WI38 (cell line): ENCODE measurements around the gene TTBK1.

ENCODE experiments used
- H3K4me3 ChIP-seq: 2 replicates; pipeline ENCODE4 v1.5.1; 2011; ENCODE audit warnings: low read depth, mild to moderate bottlenecking, control low read depth, low read length
- TF ChIP-seq, protein P1 (sequence below): IDR thresholded peaks from 2 replicates; pipeline ENCODE4 v1.5.1; 2012; ENCODE audit warnings: low read depth, mild to moderate bottlenecking, control low read depth, low read length

Gene TTBK1

DNA sequence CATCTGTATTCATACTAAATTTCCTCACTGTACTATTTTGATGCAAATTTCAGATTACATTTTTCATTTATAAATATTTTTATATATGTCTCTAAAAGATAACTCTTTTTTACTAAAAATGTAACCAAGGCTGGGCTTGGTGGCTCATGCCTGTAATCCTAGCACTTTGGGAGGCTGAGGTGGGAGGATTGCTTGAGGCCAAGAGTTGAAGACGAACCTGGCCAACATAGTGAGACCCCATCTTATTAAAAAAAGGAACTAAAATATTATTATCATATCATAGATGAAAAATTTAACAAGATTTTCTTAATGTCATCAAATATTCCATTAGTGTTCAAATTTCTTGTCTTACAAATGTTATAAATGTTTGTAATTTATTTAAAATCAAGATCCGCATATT lies 7.4 kb upstream of the TTBK1 start:
- no peak overlapping the region for H3K4me3 ChIP-seq
- TF ChIP-seq, protein P1, sequence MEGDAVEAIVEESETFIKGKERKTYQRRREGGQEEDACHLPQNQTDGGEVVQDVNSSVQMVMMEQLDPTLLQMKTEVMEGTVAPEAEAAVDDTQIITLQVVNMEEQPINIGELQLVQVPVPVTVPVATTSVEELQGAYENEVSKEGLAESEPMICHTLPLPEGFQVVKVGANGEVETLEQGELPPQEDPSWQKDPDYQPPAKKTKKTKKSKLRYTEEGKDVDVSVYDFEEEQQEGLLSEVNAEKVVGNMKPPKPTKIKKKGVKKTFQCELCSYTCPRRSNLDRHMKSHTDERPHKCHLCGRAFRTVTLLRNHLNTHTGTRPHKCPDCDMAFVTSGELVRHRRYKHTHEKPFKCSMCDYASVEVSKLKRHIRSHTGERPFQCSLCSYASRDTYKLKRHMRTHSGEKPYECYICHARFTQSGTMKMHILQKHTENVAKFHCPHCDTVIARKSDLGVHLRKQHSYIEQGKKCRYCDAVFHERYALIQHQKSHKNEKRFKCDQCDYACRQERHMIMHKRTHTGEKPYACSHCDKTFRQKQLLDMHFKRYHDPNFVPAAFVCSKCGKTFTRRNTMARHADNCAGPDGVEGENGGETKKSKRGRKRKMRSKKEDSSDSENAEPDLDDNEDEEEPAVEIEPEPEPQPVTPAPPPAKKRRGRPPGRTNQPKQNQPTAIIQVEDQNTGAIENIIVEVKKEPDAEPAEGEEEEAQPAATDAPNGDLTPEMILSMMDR = no peak

DNA sequence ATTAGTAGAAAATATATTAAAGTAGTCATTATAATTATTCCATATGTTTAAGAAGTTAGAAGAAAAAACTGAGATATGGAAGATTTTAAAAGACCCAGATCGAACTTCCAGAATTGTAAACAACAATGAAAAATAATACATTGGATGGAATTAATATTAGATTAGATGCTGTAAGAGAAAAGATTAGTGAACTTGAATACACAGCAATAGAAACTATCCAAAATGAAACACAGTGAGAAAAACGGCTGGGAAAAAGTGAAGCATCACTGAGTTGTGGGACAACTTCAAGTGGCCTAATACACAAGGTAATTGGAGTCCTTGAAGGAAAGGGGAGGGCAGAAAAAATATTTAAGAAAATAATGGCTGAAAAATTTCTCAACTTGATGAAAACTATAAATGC lies 4.2 kb upstream of the TTBK1 start:
- TF ChIP-seq, protein P1 = no peak
- H3K4me3 ChIP-seq = no peak overlapping the region

DNA sequence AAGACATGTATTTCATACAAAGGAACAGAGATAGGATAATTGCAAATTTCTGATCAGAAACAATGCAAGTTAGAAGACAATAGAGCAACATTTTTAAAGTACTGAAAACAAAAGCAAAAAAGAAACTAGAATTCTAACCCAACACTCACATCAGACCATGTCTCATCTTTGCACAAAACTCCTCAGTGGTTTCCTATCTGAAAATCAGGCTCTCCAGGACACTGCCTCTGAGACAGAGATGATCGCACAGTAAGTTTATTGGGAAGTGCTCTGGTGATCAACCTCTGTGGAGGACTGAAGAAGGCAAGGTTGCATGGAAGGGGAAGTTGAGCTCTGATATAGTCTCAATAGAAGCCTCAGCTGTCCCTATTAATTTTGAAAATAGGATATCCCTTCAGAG lies 2.3 kb upstream of the TTBK1 start:
- TF ChIP-seq, protein P1 = no peak
- H3K4me3 ChIP-seq = no peak overlapping the region

DNA sequence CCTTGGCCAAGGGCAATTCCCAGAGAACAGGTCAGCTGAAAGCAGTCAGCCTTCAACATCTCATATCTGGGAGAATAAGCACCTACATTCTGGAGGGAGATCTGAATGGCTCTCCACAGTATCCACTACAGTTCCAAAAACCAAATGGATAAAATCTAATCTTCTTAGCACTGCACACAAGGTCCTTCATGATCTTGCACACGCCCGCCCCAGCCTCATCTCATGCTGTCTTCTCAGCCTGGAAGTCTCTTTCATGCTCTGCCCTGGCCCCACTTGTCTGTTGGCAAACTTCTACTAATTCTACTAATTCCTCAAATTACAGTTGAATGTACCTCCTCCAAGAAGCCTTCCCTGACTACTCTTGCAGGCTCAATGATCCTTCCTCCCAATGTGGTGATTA lies 1.8 kb upstream of the TTBK1 start:
- TF ChIP-seq, protein P1 = no peak
- no peak overlapping the region for H3K4me3 ChIP-seq

DNA sequence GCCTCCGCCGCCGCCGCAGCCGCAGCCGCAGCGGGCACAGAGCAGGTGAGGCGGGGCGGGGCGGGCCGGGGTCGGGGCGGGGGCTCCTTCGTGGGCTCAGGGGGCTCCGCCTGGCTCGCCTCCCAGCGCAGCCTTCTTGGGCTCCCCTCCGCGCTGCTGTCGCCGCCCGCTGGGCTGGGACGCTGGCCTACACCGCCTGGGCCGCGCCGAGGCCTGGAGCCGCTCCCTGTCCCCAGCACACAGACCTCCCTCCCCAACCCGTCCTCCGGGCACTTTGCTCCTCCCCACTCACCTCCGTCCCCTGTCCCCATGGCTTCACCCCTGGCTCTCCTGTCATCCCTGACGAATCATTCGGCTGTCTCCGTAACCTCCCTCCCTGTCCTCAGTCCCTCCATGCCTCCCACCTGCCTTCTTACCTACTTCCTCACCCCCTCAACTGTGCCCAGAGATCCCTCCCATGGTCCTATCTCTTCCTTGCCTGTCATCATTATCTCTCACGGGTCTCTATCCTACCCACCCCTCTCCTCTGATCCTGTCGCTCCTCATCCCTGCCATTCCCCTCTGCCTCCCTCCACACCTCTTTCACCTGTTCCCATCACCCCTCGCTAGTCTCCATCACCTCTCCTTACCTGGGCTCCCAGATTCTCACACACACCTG lies 512 bp downstream of the TTBK1 start:
- H3K4me3 ChIP-seq = no peak overlapping the region
- TF ChIP-seq, protein P1 = no peak

DNA sequence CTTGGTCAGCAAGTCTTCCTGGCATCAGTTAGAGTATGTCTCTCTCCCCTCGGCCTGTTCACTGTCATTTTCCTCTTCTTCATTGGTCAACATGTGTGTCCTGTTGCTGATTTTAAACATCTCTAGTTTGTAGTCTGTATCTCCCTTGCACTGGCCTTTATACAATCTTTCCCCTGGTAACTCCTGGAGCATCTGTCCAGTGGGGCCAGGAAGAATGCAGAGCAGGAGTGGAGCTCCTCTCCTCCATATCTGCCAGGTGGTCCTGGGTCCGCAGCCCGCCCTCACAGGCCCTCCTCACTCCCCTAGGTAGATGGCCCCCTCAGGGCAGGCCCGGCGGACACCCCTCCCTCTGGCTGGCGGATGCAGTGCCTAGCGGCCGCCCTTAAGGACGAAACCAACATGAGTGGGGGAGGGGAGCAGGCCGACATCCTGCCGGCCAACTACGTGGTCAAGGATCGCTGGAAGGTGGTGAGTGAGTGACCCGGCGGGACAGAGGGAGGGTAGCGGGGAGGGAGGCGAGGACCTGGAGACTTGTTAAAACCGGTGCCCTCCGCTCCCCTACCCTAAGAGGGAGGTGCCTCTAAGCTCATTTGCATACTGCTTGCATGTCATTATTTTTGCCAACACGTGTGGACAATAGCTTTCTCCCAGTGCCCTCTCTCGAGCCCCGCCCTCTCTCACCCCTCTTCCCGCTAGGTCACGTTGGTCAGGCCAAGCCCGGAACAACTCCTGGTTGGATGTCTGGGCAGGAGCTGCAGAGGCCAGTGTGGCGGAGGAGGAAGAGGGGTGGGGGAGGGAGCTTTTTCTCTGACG lies 3.2 kb downstream of the TTBK1 start:
- peak overlapping the region; percentile 47 for H3K4me3 ChIP-seq
- TF ChIP-seq, protein P1 = no peak

DNA sequence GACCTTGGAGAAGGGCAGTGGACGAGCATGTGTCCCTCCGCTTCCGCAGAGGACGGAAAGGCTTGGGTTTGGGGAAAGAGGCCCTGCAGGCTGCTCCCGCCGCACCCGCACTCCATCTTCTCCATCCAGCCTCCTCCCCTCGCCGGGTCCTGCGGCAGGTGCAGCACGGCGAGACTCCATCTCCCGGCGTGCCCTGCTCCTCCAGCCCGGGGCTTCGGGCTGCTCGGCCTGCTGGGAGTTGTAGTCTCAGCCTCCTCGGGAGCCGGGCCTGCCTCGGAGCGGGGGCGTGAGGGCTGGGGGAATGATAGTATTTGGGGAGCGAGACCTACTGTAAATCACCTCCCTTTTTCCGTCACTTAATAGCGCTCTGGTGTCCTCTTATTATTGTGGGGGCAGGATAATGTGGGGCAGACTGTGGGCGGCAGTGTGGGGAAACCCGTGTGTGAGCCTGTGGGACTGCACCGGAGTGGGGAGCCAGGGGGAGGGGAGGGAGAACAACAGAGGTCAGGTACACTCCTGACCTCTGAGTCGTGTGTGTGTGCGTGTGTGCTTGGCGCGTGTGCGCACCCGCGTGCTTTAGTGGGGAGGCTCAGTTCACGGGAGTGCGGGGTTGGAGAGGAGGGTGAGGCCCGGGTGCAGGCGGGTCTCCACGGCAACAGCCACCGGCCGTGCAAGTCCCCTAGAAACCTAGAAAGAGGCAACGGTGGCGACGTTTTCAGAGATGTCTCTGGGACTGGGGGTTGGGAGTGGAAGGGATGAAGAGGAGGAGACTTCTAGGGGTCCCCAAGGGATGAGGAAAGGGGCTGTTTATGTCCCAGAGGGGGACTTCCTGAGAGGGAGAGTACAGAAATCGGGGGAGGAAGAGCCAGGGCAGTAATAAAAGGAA lies 4.1 kb downstream of the TTBK1 start:
- peak overlapping the region; percentile 47 for H3K4me3 ChIP-seq
- TF ChIP-seq, protein P1 = no peak
